ENCODE data around the gene CYP4F2.
"Not testable (repeated sequence)": the region's sequence is repeated elsewhere in the genome, so short reads cannot be mapped to it uniquely, and the experiment has no call there.

The CYP4F2 gene

DNA sequence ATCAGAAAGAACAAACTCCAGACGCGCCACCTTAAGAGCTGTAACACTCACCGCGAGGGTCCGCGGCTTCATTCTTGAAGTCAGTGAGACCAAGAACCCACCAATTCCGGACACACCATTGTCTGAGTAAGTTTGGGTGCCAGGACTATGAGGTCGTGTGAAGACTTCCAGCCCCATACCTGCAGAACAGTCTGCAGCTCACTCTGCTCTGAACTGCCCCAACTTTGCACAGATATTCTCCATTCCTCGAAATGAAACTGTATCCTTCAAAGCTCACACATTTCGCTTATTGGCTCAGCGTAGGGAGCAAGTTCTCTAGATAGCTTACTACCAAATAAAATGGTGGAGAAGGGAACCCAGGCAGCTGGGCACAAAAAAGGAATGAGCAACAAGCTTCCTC is 2.6 kb upstream of the CYP4F2 start:
- no peak for DNase-seq (ENCODE audit: low read depth in 3 of 3, low spot score in 1 of 3)

DNA sequence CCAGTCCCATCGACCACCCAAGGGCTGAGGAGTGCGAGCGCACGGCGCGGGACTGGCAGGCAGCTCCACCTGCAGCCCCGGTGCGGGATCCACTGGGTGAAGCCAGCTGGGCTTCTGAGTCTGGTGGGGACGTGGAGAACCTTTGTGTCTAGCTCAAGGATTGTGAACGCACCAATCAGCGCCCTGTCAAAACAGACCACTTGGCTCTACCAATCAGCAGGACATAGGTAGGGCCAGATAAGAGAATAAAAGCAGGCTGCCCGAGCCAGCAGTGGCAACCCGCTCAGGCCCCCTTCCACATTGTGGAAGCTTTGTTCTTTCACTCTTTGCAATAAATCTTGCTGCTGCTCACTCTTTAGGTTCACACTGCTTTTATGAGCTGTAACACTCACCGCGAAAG is 2.2 kb upstream of the CYP4F2 start:
- DNase-seq (ENCODE audit: low read depth in 3 of 3, low spot score in 1 of 3), result not testable (repeated sequence)

DNA sequence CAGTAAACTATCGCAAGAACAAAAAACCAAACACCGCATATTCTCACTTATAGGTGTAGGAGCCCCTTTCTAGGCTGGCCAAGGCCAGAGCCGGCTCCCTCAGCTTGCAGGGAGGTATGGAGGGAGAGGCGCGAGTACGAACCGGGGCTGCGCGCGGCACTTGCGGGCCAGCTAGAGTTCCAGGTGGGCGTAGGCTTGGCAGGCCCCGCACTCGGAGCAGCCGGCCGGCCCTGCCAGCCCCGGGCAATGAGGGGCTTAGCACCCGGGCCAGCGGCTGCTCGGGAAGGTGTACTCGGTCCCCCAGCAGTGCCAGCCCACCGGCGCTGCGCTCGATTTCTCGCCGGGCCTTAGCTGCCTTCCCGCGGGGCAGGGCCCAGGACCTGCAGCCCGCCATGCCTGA is 1.7 kb upstream of the CYP4F2 start:
- DNase-seq (ENCODE audit: low read depth in 3 of 3, low spot score in 1 of 3), result not testable (repeated sequence)

- DNase-seq (ENCODE audit: low read depth in 3 of 3, low spot score in 1 of 3), result no peak
These were observed 692 bp downstream of the CYP4F2 start for GRCh38 chr19:15897026-15897737.

GRCh38 chr19:15895876-15896430 is 1.9 kb downstream of the CYP4F2 start:
- DNase-seq (ENCODE audit: low read depth in 3 of 3, low spot score in 1 of 3), result no peak

GRCh38 chr19:15894359-15894758 is 3.5 kb downstream of the CYP4F2 start:
- DNase-seq (ENCODE audit: low read depth in 3 of 3, low spot score in 1 of 3), result no peak

- no peak for DNase-seq (ENCODE audit: low read depth in 3 of 3, low spot score in 1 of 3)
These were observed 4.4 kb downstream of the CYP4F2 start for GRCh38 chr19:15893477-15893876.

DNA sequence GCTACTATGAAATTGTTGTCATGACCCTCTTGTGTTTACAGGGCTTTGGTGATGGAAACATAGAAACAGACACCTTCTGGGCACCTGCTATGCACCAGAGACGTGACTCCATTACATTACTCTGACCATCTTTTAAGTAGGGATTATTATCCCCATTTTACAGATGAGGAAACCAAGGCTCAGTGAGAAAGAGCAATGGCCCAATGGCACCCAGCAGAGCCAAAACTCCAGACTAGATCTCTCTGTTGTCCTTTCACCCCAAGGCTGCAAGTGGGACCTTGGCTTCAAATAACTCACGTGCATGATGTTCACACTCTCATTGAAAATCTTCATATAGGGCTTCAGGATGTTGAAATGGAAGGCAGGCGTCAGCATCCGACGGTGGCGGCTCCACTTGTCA is 5.9 kb downstream of the CYP4F2 start:
- DNase-seq (ENCODE audit: low read depth in 3 of 3, low spot score in 1 of 3), result no peak

DNA sequence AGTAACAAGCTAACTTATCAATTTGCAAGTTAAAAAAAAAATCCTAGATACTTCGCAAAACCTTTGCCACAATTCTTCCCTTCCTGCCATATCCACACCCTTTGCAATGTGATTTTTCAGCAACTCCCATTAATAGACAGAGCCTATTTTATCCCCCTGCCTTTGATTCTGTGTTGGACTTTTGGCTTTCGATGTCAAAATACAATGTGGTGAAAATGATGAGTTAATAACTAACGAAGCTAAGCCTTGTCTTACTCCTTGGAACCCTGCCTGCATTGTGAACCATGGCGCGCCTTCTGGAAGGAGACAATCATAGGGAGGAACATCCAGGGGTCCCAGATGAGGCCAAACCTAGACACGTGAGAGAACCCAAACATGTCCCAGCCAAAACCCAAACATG is 6.4 kb downstream of the CYP4F2 start:
- DNase-seq (ENCODE audit: low read depth in 3 of 3, low spot score in 1 of 3), result no peak

- not testable (repeated sequence) for DNase-seq (ENCODE audit: low read depth in 3 of 3, low spot score in 1 of 3)
These were observed 8.5 kb downstream of the CYP4F2 start for GRCh38 chr19:15889339-15889738.

- DNase-seq (ENCODE audit: low read depth in 3 of 3, low spot score in 1 of 3), result no peak
These were observed 12.0 kb downstream of the CYP4F2 start for GRCh38 chr19:15885919-15886318.

GRCh38 chr19:15885167-15885566 is 12.7 kb downstream of the CYP4F2 start:
- no peak for DNase-seq (ENCODE audit: low read depth in 3 of 3, low spot score in 1 of 3)

DNA sequence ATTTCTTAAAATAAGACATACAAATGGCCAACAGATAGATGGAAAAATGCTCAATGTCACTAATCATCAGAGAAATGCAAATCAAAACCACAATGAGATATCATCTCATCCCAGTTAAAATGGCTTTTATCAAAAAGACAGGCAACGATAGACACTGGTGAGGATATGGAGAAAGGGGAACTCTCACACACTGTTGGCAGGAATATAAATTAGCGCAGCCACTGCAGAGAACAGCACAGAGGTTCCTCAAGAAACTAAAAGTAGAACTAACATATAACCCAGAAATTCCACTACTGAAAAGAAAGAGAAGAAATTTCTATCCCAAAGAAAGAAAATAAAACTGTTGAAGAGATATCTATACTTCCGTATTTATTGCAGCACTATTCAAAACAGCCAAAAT is 14.5 kb downstream of the CYP4F2 start:
- not testable (repeated sequence) for DNase-seq (ENCODE audit: low read depth in 3 of 3, low spot score in 1 of 3)

GRCh38 chr19:15874821-15875474 is 22.9 kb downstream of the CYP4F2 start:
- DNase-seq (ENCODE audit: low read depth in 3 of 3, low spot score in 1 of 3), result no peak

- not testable (repeated sequence) for DNase-seq (ENCODE audit: low read depth in 3 of 3, low spot score in 1 of 3)
These were observed 24.1 kb downstream of the CYP4F2 start for GRCh38 chr19:15873771-15874170.

DNA sequence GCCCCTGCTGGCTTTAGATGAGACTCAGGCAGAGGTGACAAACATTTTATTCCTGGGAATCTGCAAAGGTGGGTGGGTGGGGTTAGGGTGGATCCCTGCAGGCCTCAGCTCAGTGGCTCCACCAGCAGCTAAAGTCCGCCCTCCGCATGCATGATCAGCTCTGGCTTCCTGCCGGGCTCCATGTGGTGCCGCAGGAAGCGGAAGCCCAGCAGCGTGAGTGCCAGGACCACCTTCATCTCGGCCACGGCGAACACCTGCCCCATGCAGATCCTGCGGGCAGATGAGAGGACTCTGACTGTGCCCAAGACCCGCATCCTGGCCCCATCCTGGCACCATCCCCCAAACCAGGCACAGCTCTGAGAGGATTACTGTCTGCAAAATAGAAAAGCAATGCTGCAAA is 26.3 kb downstream of the CYP4F2 start:
- DNase-seq (ENCODE audit: low read depth in 3 of 3, low spot score in 1 of 3), result no peak

DNA sequence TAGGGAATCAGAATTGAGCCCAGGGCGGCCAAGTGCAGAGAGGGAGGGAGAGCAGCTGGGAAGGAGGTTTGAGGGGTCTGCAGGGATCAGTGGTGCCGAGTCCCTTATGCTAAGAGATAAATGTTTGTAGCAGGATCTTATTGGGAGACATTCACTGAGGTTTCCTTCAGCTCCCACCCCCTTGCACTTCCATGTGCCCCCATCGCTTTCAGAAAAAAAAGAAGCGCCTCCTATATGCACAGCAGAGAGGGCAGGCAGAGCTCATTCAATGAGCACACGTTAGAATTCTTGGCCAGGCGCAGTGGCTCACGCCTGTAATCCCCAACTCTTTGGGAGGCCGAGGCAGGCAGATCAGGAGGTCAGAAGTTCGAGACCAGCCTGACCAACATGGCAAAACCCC is 28.0 kb downstream of the CYP4F2 start:
- no peak for DNase-seq (ENCODE audit: low read depth in 3 of 3, low spot score in 1 of 3)

- DNase-seq (ENCODE audit: low read depth in 3 of 3, low spot score in 1 of 3), result peak in 1 of 3 donors; percentile 24
These were observed 28.7 kb downstream of the CYP4F2 start for GRCh38 chr19:15869109-15869555.

DNA sequence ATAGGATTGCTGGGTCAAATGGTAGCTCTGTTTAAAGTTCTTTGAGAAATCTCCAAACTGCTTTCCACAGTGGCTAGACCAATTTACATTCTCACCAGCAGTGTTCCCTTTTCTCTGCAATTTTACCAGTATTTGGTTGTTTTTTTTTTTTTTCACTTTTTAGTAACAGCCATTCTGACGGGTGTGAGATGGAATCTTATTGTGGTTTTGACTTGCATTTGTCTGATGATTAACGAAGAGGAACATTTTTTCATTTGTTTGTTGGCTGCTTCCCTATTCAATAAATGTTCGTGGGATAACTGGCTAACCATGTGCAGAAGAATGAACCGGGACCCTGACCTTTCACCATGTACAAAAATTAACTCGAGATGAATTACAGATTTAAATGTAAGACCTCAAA is 31.2 kb downstream of the CYP4F2 start:
- no peak for DNase-seq (ENCODE audit: low read depth in 3 of 3, low spot score in 1 of 3)

DNA sequence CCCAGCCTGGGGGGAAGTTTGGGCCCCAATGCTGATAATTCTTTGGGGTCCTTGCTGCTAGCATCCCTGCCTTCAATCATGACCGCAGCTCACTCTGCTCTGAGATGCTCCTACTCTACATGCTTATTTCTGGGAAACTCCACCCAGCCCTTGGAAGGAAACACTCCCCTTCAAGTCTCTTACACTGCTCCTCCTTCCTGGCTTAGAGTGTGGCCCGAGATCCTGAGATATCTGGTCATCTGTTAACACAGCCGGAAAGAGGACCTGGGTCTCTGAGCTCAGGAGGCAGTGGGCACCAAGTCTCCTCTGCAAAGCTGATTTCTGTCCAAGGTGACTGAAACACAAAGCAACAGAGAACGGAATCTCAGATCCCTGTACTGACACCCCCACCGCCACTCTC is 33.0 kb downstream of the CYP4F2 start:
- DNase-seq (ENCODE audit: low read depth in 3 of 3, low spot score in 1 of 3), result no peak

DNA sequence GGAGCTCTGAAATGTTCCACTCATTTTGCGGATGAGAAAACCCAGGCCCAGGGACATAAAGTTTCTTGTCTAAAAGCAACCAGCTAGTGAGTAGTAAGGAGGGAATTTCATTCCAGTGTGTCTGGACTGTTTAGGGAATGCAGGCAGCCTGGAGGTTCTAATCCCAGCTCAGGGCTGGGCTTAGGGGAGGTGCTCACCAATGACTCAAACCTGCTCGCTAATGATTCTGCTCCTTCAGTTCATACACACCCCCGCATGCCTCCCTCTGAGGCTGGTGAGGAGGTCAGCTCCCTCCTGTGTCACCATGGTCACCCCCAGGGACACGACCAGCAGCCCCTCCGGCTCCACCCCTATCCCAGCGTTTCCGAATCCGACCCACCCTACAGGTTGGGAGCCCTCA is 34.6 kb downstream of the CYP4F2 start:
- no peak for DNase-seq (ENCODE audit: low read depth in 3 of 3, low spot score in 1 of 3)

DNA sequence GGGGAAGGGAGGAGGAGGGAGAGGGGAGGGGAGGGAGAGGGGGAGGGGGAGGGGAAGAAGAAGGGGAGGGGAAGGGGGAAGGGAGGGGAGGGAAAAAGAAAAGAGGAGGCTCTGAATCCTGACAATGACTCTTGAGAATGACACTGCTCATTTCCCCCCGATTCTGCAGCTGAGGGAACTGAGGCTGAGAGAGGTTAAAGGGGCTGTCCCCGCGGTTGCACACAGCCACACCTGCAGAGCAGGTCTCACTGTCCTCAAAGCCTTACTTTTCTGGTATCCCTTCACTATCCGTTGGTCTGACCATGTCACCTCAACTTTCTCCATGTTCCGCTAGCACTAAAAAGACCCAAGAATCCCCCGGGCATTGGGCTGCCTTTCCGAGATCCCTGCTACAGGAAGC is 35.4 kb downstream of the CYP4F2 start:
- DNase-seq (ENCODE audit: low read depth in 3 of 3, low spot score in 1 of 3), result no peak

GRCh38 chr19:15860522-15860921 is 37.4 kb downstream of the CYP4F2 start:
- no peak for DNase-seq (ENCODE audit: low read depth in 3 of 3, low spot score in 1 of 3)

Measured in stimulated activated CD4-positive, alpha-beta T cell treated with anti-CD3 and anti-CD28 coated beads, TNF-alpha, amount 100 ng/mL, for 1 hour (primary cell).